Activated naive CD4-positive, alpha-beta T cell treated with anti-CD3 and anti-CD28 coated beads, Interleukin-2, amount 50 U/mL, for 72 hours (primary cell): Measurements from ENCODE around the gene SNTG2. TPM values are rescaled to one million over a fixed set of nuclear protein-coding genes. Genes with fewer than 3 reads are reported as not detected.
A peak's percentile ranks its signal among the peaks of the same experiment; 100 is the strongest.
"Not testable (repeated sequence)": the region's sequence is repeated elsewhere in the genome, so short reads cannot be mapped to it uniquely, and the experiment has no call there.

Source experiments
- ATAC-seq, 2 donors: fragments of 150-1000 bp; cut with Tn5 transposase; 2 replicates each; pipeline ENCODE4 v1.10.0; 2021; ENCODE audit warnings: mild to moderate bottlenecking in 2 of 2, moderate library complexity in 2 of 2
- DNase-seq, 2 donors: peaks; one replicate each; pipeline ENCODE4 v3.0.0; 2021 to 2022; ENCODE audit warnings: low spot score in 2 of 2
- H3K27ac Mint-ChIP-seq, 2 donors: one replicate each; pipeline ENCODE4 v1.8.0; 2022; ENCODE audit warnings: mild to moderate bottlenecking in 2 of 2, mixed read lengths in 2 of 2
- H3K36me3 Mint-ChIP-seq, 2 donors: one replicate each; pipeline ENCODE4 v1.8.0; 2022; ENCODE audit warnings: mixed read lengths in 2 of 2
- H3K9me3 Mint-ChIP-seq, 2 donors: one replicate each; pipeline ENCODE4 v1.8.0; 2022; ENCODE audit warnings: mixed read lengths in 2 of 2
- total RNA-seq, 2 donors: library from RNA; stranded (reverse); gene quantifications; one replicate each; pipeline ENCODE4 v1.2.3, GENCODE V29; 2022

Gene SNTG2
- total RNA-seq, 2 donors from 2014 or later = 0.27 to 2.6 TPM

- Mint-ChIP-seq H3K36me3 (no peaks in the 10 kb centered on the region), H3K9me3 (no peaks in the 10 kb centered on the region)
- DNase-seq = no peak
Measured at GRCh38 chr2:1227274-1227900, 276.7 kb downstream of the SNTG2 start.

GRCh38 chr2:1229596-1229995, 278.9 kb downstream of the SNTG2 start:
- H3K36me3 Mint-ChIP-seq, DNase-seq, H3K27ac Mint-ChIP-seq, ATAC-seq, H3K9me3 Mint-ChIP-seq: not testable (repeated sequence)

More at GRCh38 chr2:1227274-1227900, 276.7 kb downstream of the SNTG2 start:
- ATAC-seq = no peak
- no peak overlapping the region for H3K27ac Mint-ChIP-seq

DNA sequence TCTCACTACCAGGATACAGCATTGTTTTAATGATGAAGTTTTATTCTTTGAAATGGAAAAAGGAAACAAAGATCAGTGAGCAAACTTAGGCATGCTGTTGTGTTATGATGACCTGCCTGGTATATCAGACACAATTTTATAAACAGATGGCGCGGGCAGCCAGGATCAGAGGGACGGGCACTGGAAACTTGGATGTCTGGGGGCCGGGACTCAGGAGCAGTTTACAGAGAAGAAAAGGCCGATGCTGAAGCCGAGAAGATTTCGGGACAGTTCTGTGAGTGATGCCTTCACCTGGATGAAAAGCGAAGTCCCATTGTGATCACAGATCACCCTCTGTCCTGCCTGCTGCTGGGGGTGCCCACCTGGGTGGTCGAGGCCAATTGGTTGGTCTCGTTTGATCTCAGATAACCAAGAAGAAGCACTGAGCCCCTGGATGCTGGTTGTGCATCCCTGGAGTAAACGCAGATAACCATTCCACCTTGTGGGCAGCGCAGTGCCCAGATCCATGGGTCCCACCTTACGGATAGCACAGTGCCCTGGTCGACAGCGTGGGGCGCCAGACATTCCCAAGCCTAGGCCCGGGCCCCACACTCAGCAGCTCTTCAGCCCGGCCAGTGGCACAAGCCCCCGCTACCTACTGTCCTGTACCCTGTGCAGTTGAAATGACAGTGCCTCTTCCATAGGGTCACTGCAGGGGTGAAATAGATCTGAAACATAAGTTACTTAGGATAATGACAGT, 279.7 kb downstream of the SNTG2 start:
- no peak overlapping the region for H3K27ac Mint-ChIP-seq
- no peak for DNase-seq
- H3K9me3 Mint-ChIP-seq = no peaks in the 10 kb centered on the region
- ATAC-seq = no peak
- no peaks in the 10 kb centered on the region for H3K36me3 Mint-ChIP-seq

GRCh38 chr2:1231466-1232063, 280.9 kb downstream of the SNTG2 start:
- Mint-ChIP-seq H3K9me3 (no peaks in the 10 kb centered on the region), H3K36me3 (no peaks in the 10 kb centered on the region), H3K27ac (no peak overlapping the region)
- DNase-seq (no peak), ATAC-seq (peak in 1 of 2 donors; percentile 9)

DNA sequence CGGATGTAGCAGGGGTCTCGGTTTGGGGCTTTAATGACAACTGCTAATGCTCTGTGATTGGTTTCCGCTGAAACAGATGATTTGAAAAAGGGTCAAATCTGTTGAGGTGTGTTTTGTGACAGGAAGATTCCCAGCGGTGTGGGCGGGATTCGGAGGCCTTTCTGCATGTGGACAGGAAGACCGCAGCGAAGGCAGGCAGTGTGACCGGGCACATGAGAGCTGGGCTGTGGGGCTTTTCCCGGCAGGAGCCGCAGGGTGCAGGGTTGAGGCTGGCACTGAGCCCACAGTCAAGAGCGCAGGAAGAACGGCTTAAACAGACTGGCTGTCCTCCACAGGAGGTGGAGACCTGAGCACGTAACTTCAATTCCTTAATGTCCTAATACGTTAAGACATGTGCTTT, 282.6 kb downstream of the SNTG2 start:
- DNase-seq = no peak
- Mint-ChIP-seq H3K27ac (no peak overlapping the region), H3K9me3 (no peaks in the 10 kb centered on the region), H3K36me3 (no peaks in the 10 kb centered on the region)
- ATAC-seq = no peak

- ATAC-seq (no peak), DNase-seq (no peak)
- Mint-ChIP-seq H3K27ac (no peak overlapping the region), H3K36me3 (no peaks in the 10 kb centered on the region), H3K9me3 (no peaks in the 10 kb centered on the region)
Measured at GRCh38 chr2:1234731-1235308, 284.2 kb downstream of the SNTG2 start.

GRCh38 chr2:1235806-1236205, 285.2 kb downstream of the SNTG2 start:
- H3K36me3 Mint-ChIP-seq = no peaks in the 10 kb centered on the region
- no peak for DNase-seq
- no peak for ATAC-seq
- no peaks in the 10 kb centered on the region for H3K9me3 Mint-ChIP-seq
- no peak overlapping the region for H3K27ac Mint-ChIP-seq

GRCh38 chr2:1236606-1237005, 286.0 kb downstream of the SNTG2 start:
- Mint-ChIP-seq H3K27ac (no peak overlapping the region), H3K36me3 (no peaks in the 10 kb centered on the region), H3K9me3 (no peaks in the 10 kb centered on the region)
- ATAC-seq = no peak
- DNase-seq = no peak

DNA sequence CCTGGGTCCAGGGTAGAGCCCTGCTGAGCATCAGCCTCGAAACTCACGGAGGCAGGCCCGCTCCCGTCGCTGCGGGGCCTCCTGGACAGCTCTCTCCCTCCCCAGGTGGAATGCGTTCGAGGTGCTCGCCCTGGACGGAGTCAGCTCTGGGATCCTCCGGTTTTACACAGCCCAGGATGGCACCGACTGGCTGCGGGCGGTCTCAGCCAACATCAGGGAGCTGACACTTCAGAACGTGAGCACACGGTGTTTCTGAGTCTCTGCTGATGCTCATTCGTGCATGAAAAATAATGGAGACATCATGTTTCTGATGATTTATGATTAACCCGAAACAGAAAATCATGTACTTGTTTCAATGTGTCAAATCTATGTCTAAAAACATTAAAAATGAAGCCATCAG, 287.1 kb downstream of the SNTG2 start:
- ATAC-seq = no peak
- DNase-seq = no peak
- Mint-ChIP-seq H3K27ac (no peak overlapping the region), H3K9me3 (no peaks in the 10 kb centered on the region), H3K36me3 (no peaks in the 10 kb centered on the region)

- no peak overlapping the region for H3K27ac Mint-ChIP-seq
Measured at GRCh38 chr2:1238598-1239138, 288.0 kb downstream of the SNTG2 start.

GRCh38 chr2:1245193-1245592, 294.5 kb downstream of the SNTG2 start:
- Mint-ChIP-seq H3K27ac (no peak overlapping the region), H3K36me3 (no peaks in the 10 kb centered on the region), H3K9me3 (no peaks in the 10 kb centered on the region)
- DNase-seq = no peak
- no peak for ATAC-seq

More at GRCh38 chr2:1238598-1239138, 288.0 kb downstream of the SNTG2 start:
- H3K9me3 Mint-ChIP-seq = no peaks in the 10 kb centered on the region
- H3K36me3 Mint-ChIP-seq = no peaks in the 10 kb centered on the region
- no peak for ATAC-seq
- no peak for DNase-seq

DNA sequence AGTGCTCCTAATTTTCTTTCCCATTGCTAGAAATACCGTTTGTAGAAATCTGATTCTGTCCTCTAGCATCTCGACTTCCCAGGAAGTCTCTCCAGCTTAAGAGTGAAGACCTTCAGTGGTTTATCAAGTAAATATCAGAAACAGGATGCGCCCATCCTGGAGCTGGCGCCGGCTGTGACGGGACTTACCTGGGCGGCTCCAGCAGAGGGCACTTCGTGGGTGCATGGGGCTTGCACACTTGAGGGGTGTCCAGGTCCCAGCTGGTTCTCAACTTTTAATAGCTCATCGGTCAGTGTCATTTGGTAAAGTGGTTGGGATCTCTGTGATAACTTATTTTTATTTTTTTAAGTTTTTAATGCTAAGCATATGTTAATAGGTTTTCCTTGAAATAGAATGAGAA, 295.6 kb downstream of the SNTG2 start:
- no peak overlapping the region for H3K27ac Mint-ChIP-seq
- ATAC-seq (no peak), DNase-seq (no peak)
- no peaks in the 10 kb centered on the region for H3K9me3 Mint-ChIP-seq
- H3K36me3 Mint-ChIP-seq = no peaks in the 10 kb centered on the region

GRCh38 chr2:1246991-1247390, 296.3 kb downstream of the SNTG2 start:
- Mint-ChIP-seq H3K36me3 (no peaks in the 10 kb centered on the region), H3K9me3 (no peaks in the 10 kb centered on the region), H3K27ac (no peak overlapping the region)
- DNase-seq (no peak), ATAC-seq (no peak)

DNA sequence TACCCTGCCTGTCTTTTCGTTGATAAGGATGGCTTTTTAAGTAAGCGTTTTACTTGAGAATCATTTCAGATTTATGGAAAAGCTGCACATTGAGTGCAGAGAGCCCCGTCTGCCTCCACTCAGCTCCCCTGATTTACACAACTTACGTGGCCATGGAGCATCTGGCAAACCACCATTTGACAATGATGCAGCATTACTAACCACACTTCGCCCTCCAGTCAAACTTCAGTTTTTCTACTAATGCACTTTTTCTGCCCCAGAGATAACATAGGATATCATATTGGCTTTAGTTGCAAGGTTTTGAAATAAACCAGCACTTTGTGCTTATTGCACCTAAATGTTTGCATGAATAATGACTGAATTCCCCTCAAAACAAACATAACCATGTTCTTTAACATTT, 297.5 kb downstream of the SNTG2 start:
- H3K36me3 Mint-ChIP-seq = no peaks in the 10 kb centered on the region

DNA sequence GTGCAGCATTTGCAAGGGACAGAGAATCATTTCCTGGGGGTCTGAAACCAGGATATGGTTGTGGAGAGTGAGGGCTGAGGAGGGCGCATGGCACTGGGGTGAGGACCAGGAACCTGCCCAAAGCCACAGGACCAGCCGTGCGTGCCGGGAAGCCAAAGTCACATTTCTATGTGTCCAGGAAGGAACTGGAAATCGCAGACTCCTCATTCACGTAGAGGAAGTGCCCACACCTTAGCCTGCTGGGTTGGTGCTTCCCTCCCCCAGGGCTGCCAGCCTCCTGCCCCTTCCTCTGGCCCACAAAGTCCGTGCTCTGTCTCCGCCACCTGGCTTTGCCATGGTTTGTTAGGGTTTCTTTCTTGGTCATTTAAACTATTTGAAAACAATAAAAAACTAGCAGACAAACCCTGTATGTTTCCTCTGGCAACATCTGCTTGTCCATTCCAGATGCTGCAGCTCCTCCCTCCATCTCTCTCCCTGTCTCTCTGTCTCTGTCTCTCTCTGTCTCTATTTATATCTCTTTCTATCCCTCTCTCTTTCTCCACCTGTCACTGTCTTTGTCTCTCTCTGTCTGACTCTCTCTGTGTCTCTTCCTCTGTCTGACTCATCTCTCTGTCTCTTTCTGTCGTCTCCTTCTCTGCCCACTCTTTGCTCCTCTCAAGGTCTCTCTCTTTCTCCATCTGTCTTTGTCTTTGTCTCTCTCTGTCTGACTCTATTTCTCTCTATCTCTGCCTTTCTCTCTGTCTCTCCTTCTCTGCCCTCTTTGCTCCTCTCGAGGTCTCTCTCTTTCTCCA, 299.4 kb downstream of the SNTG2 start:
- H3K9me3 Mint-ChIP-seq = no peaks in the 10 kb centered on the region
- H3K27ac Mint-ChIP-seq = peak overlapping the region; percentile 8 to 17
- no peaks in the 10 kb centered on the region for H3K36me3 Mint-ChIP-seq
- DNase-seq = no peak
- peak; percentile 37 to 43 for ATAC-seq

More for the DNA sequence above, 297.5 kb downstream of the SNTG2 start:
- ATAC-seq (no peak), DNase-seq (no peak)
- H3K9me3 Mint-ChIP-seq = no peaks in the 10 kb centered on the region
- H3K27ac Mint-ChIP-seq = no peak overlapping the region

DNA sequence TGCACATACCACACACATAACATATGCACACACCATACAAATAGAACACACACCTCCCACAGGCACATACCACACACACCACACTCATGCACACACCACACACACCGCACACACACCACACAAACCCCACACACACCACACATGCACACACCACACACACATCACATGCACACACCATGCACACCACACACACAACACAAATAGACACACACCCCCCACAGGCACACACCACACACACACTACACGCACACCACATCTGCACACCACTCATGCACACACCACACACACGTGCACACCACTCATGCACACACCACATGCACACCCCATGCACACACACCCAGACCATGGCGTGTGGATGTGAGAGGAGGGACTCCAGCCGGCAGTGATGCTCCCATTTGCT, 300.9 kb downstream of the SNTG2 start:
- Mint-ChIP-seq H3K27ac (no peak overlapping the region), H3K9me3 (no peaks in the 10 kb centered on the region), H3K36me3 (no peaks in the 10 kb centered on the region)
- ATAC-seq = no peak
- DNase-seq = no peak
